Measurements from ENCODE around the gene PAOX. TPM values are rescaled to one million over a fixed set of nuclear protein-coding genes. Genes with fewer than 3 reads are reported as not detected.
"Not testable (repeated sequence)": the region's sequence is repeated elsewhere in the genome, so short reads cannot be mapped to it uniquely, and the experiment has no call there.

PAOX gene
- total and polyA plus RNA-seq, 3 donors from 2014 or later = 24.8 to 91.5 (median 49.5) TPM

DNA sequence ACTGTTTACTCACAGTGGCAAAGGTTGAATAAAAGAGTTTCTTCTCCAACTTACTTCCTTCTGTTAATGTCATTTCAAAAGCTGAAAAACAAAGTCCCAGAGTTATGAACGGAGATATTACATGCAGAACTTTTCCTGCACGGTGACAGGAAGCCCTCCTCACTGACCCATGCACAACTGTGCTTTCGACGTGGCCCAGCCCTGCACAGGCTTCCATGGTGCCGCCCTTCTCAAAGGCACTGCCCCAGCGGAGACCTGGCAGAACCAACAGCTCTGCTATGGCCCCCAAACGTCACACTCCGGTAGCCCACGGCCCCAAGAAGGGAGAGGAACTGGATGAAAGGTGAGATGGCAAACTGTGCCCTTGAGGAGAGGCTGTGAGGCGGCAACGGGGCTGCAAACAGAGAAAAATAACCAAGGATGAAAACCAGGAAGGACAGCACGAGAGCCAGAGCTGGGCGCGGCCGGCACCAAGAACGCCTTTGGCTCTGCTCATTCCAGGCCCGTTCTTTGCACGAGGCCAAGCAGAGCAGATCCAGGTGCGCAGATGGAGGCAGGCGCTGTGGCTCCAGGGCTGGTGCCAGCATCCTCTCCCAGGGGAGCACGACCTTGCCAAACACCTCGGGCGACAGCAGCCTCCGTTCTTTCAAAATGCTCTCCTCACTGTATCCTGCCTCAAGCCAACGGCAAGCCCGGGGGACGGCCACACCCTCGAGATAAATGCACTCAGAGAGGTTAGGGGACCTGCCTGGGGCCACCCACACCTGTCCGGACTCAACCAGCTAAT, 14.2 kb upstream of the PAOX start:
- TF ChIP-seq POLR2A (IDR thresholded peaks at IDR 0.05) = no peak
- no peak overlapping the region for H3K4me3 ChIP-seq
- 89 to 91% methylated on average over 28 to 29 of the region's 29 CpGs for WGBS, 2 donors
- H3K27ac ChIP-seq = no peak overlapping the region
- no peaks in the 10 kb centered on the region for H3K36me3 ChIP-seq (ENCODE audit: low read depth, missing control alignments)
- intact Hi-C loops (cut with DNase I; ENCODE audit: low total_unique reads) = no loop called here
- H3K9me3 ChIP-seq = no peaks in the 10 kb centered on the region
- no peaks in the 10 kb centered on the region for H3K4me1 ChIP-seq
- DNase-seq = no peak
- no peaks in the 10 kb centered on the region for H3K27me3 ChIP-seq

DNA sequence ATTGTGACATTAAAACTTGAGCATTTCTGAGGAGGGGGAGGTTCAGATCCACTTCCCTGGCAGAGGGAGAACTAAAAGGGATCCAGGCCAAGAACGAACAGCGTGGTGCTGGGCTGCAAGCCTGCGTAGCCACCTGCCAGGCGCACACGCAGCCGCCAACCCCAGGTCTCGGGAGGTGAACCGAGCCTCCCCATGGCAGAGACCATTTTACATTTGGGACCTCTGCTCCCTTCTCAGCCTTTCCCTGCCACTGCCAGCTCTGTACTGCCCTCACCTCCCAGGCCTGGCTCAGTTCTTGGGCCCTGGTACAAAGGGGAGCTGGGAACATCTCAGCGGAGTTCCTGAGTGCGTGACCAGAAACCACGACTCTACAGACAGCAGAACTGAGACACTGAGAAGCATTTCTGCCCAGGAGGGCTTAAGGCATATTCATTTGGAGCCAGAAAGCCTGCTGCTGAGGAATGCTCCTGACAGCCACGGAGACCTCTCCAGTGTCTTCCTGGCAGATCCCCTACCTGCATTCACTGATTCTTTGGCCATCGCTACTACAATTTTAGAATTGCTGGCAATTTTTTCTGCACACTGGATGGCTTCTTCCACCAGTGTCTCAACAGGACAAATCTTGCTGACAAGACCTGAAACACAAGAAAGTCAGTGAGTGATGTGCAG, 13.5 kb upstream of the PAOX start:
- TF ChIP-seq POLR2A (IDR thresholded peaks at IDR 0.05) = no peak
- TF ChIP-seq, protein P1, sequence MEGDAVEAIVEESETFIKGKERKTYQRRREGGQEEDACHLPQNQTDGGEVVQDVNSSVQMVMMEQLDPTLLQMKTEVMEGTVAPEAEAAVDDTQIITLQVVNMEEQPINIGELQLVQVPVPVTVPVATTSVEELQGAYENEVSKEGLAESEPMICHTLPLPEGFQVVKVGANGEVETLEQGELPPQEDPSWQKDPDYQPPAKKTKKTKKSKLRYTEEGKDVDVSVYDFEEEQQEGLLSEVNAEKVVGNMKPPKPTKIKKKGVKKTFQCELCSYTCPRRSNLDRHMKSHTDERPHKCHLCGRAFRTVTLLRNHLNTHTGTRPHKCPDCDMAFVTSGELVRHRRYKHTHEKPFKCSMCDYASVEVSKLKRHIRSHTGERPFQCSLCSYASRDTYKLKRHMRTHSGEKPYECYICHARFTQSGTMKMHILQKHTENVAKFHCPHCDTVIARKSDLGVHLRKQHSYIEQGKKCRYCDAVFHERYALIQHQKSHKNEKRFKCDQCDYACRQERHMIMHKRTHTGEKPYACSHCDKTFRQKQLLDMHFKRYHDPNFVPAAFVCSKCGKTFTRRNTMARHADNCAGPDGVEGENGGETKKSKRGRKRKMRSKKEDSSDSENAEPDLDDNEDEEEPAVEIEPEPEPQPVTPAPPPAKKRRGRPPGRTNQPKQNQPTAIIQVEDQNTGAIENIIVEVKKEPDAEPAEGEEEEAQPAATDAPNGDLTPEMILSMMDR (IDR thresholded peaks at IDR 0.05) = no peak
- Histone ChIP-seq H3K27me3 (no peaks in the 10 kb centered on the region), H3K4me3 (no peak overlapping the region), H3K36me3 (ENCODE audit: low read depth, missing control alignments) (no peaks in the 10 kb centered on the region), H3K9me3 (no peaks in the 10 kb centered on the region), H3K27ac (no peak overlapping the region), H3K4me1 (no peaks in the 10 kb centered on the region)
- 90% methylated on average over 12 to 13 of the region's 13 CpGs for WGBS, 2 donors
- intact Hi-C loops (cut with DNase I; ENCODE audit: low total_unique reads) = no loop called here
- DNase-seq = no peak

DNA sequence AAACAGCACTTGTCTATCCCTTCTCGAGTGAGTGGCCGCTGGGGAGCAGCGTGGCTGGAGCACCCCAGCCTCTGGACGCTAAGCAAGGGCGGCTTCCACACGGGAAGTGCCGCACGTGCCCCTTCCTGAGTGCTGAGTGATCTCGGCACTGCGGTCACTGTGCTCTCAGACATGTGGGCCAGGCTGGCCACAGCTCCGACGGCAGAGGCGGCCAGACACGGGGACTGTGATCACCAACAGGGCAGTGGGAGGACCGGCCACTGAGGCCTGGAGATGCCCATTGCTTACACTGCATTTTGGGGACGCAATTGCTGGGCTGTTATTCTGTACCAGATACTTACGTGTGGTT, 13.0 kb upstream of the PAOX start:
- WGBS, 2 donors = 82 to 94% methylated on average over 9 to 17 of the region's 17 CpGs
- Histone ChIP-seq H3K4me3 (no peak overlapping the region), H3K27me3 (no peaks in the 10 kb centered on the region), H3K36me3 (ENCODE audit: low read depth, missing control alignments) (no peaks in the 10 kb centered on the region), H3K4me1 (no peaks in the 10 kb centered on the region), H3K27ac (no peak overlapping the region), H3K9me3 (no peaks in the 10 kb centered on the region)
- DNase-seq = no peak
- TF ChIP-seq POLR2A (IDR thresholded peaks at IDR 0.05) = no peak
- intact Hi-C loops (cut with DNase I; ENCODE audit: low total_unique reads) = no loop called here

DNA sequence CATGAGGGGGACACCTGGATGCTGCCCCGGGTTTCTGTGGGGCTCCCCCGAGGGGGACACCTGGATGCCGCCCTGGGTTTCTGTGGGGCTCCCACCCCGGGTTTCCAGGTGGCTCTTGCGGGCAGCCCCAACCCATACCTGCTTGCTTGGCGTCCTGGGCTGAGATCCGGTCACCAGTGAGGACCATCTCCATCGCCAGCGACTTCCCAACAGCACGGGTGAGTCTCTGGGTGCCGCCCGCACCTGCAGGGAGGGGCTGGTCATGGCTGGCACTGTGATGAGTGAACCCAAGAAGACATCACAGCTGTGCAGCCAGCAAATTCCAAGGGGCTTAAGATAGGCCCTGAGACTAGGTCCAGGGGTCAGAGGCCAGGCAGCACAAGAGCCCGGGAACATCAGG, 12.3 kb upstream of the PAOX start:
- Histone ChIP-seq H3K9me3 (no peaks in the 10 kb centered on the region), H3K4me1 (no peaks in the 10 kb centered on the region), H3K4me3 (no peak overlapping the region), H3K27ac (no peak overlapping the region), H3K27me3 (no peaks in the 10 kb centered on the region), H3K36me3 (ENCODE audit: low read depth, missing control alignments) (no peaks in the 10 kb centered on the region)
- intact Hi-C loops (cut with DNase I; ENCODE audit: low total_unique reads) = no loop called here
- no peak for DNase-seq
- 90 to 95% methylated on average over 1 to 13 of the region's 13 CpGs for WGBS, 2 donors
- no peak for TF ChIP-seq POLR2A (IDR thresholded peaks at IDR 0.05)
- TF ChIP-seq, protein P1 (IDR thresholded peaks at IDR 0.05) = no peak

DNA sequence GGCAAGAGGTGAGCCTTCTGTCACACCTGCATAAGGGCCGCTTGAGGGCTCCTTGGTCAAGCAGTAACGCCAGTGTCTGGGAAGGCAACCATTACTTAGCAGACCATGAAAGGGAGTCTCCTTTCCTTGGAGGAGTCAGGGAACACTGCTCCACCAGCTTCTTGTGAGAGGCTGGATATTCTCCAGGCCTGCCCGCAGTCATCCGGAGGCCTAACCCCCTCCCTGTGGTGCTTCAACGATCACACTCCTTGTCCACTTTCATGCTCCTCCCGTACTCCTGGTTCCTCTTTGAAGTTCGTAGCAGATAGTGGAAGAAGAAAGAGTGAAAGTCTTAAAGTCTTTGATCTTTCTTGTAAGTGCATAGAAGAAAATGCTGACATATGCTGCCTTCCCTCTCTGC, 11.6 kb upstream of the PAOX start:
- intact Hi-C loops (cut with DNase I; ENCODE audit: low total_unique reads); DNase-seq; H3K4me1 ChIP-seq; H3K9me3 ChIP-seq; H3K36me3 ChIP-seq (ENCODE audit: low read depth, missing control alignments); H3K4me3 ChIP-seq; H3K27ac ChIP-seq; H3K27me3 ChIP-seq: not testable (repeated sequence)
- WGBS, 2 donors = 83 to 91% methylated on average over 2 to 3 of the region's 7 CpGs

DNA sequence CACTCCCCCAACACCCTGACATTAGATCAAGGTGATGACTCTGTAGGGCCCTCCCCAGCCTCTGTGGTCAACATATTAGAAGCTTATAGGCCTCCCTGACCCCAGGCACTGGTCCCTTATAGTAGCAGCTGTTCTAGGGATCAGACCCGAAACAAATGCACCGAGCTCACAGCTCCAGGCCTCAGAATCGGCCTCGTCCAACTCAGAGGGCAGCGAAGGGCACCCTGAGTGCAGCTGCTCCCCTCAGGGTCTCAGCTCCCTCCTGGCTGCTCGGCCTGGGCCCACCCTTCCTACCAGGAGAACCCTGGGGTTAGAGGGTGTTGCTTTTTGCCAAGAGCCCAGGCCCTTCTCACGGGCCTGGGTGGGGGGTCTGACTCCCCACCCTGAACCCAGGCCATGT, 10.9 kb upstream of the PAOX start:
- no peak overlapping the region for H3K27ac ChIP-seq
- peaks cover 8% of the 10 kb centered on the region for H3K4me1 ChIP-seq
- no peaks in the 10 kb centered on the region for H3K36me3 ChIP-seq (ENCODE audit: low read depth, missing control alignments)
- H3K27me3 ChIP-seq = no peaks in the 10 kb centered on the region
- no peak overlapping the region for H3K4me3 ChIP-seq
- no peaks in the 10 kb centered on the region for H3K9me3 ChIP-seq
- no peak for TF ChIP-seq POLR2A (IDR thresholded peaks at IDR 0.05)
- TF ChIP-seq, protein P1 (IDR thresholded peaks at IDR 0.05) = no peak
- WGBS, 2 donors = 88 to 92% methylated on average over 6 to 7 of the region's 7 CpGs
- intact Hi-C loops (cut with DNase I; ENCODE audit: low total_unique reads) = no loop called here
- no peak for DNase-seq

Measured in testis (tissue), 3 donors.